ENCODE data around the gene ITIH4. TPM values are rescaled to one million over a fixed set of nuclear protein-coding genes. Genes with fewer than 3 reads are reported as not detected.

Gene ITIH4
- polyA plus RNA-seq, 1 of the 3 experiments (the other 2 are of a cell fraction): 2.0 TPM

- Histone ChIP-seq H3K9ac (no peak overlapping the region), H3K9me3 (no peaks in the 10 kb centered on the region), H3K4me1 (ENCODE audit: control insufficient read depth in 1 of 2, insufficient read depth in 2 of 2, low read depth in 1 of 2, low read length in 1 of 2) (no peaks in the 10 kb centered on the region), H4K20me1 (ENCODE audit: insufficient read depth) (no peaks in the 10 kb centered on the region), H3K79me2 (ENCODE audit: insufficient read depth) (no peaks in the 10 kb centered on the region), H3K36me3 (replicated peaks in 1 of 2; ENCODE audit: control insufficient read depth in 1 of 2, insufficient read depth in 2 of 2, low read length in 1 of 2) (no peaks in the 10 kb centered on the region), H3K27ac (ENCODE audit: low read depth in 2 of 2, low read length in 1 of 2) (no peak overlapping the region), H3K27me3 (ENCODE audit: insufficient read depth) (peaks cover 13% of the 10 kb centered on the region; the same call in 1 of the 2 replicates), H3K4me3 (ENCODE audit: low read depth in 2 of 2, low read length in 1 of 2) (no peak overlapping the region), H3K9me2 (no peaks in the 10 kb centered on the region), H3F3A (replicated peaks; ENCODE audit: insufficient read depth) (no peaks in the 10 kb centered on the region), H3K4me2 (no peak overlapping the region), H2AFZ (ENCODE audit: low read depth) (no peak overlapping the region)
- CTCF ChIA-PET: no interaction called here
- no peak for DNase-seq
- POLR2A ChIA-PET: no interaction called here
- WGBS (ENCODE audit: low lambda C conversion rate): 62% methylated on average over 15 of the region's 18 CpGs
- TF ChIP-seq TEAD4 (IDR thresholded peaks at IDR 0.05; ENCODE audit: borderline replicate concordance, insufficient read depth) (no peak), YY1 (IDR thresholded peaks at IDR 0.05; ENCODE audit: low read depth) (no peak), USF2 (IDR thresholded peaks at IDR 0.05; ENCODE audit: borderline replicate concordance, low read depth, low read length) (no peak), ZBTB33 (IDR thresholded peaks at IDR 0.05; ENCODE audit: borderline replicate concordance, low read depth) (no peak), NRF1 (IDR thresholded peaks at IDR 0.05; ENCODE audit: low read depth, low read length) (no peak), TCF12 (IDR thresholded peaks at IDR 0.05) (no peak), USF1 (IDR thresholded peaks at IDR 0.05; ENCODE audit: borderline replicate concordance, low read depth) (no peak), TAF1 (IDR thresholded peaks at IDR 0.05; ENCODE audit: borderline replicate concordance, low read depth, low read length) (no peak), MXI1 (IDR thresholded peaks at IDR 0.05; ENCODE audit: low read depth, low read length) (no peak), IRF3 (IDR thresholded peaks at IDR 0.05; ENCODE audit: low read depth, low read length) (no peak), SMC3 (IDR thresholded peaks at IDR 0.05; ENCODE audit: low read depth, low read length) (no peak), CTCF (IDR thresholded peaks at IDR 0.05) (no peak), GATA2 (CRISPR knock-in tag; IDR thresholded peaks at IDR 0.05) (no peak), RFX5 (IDR thresholded peaks at IDR 0.05; ENCODE audit: low read length) (no peak), FOXM1 (IDR thresholded peaks at IDR 0.05; ENCODE audit: low read depth) (no peak), CHD2 (IDR thresholded peaks at IDR 0.05; ENCODE audit: low read length, partially characterized antibody) (no peak), SIN3A (IDR thresholded peaks at IDR 0.05; ENCODE audit: borderline replicate concordance, low read depth, low read length) (no peak), GABPA (IDR thresholded peaks at IDR 0.05; ENCODE audit: low read depth) (no peak), POLR2AphosphoS5 (IDR thresholded peaks at IDR 0.05; ENCODE audit: low read depth, low read length) (no peak)
Observed at GRCh38 chr3:52784021-52784621, 46.4 kb downstream of the ITIH4 start.

Data from SK-N-SH (cell line).